ENCODE results near the gene RAPGEF1. TPM values are rescaled to one million over a fixed set of nuclear protein-coding genes. Genes with fewer than 3 reads are reported as not detected.

Gene RAPGEF1
- total and polyA plus RNA-seq, 7 experiments from 2014 or later = 1.2 to 181 (median 84.8) TPM

- H3K36me3 Mint-ChIP-seq = peaks cover 0 to 26% (median 10%) of the 10 kb centered on the region in 5 donors
- H3K27me3 Mint-ChIP-seq = no peaks in the 10 kb centered on the region
- no peak overlapping the region for H3K27ac Mint-ChIP-seq
- POLR2A ChIA-PET = no interaction called here
- DNase-seq (no peak), ATAC-seq (no peak)
- CTCF ChIA-PET = no interaction called here
- H3K9me3 Mint-ChIP-seq = no peaks in the 10 kb centered on the region
- H3K27ac ChIP-seq (ENCODE audit: low read depth, low read length) = no peak overlapping the region
- peaks cover 16 to 20% of the 10 kb centered on the region in 2 donors for H3K4me1 ChIP-seq (ENCODE audit: control insufficient read depth in 2 of 2, insufficient read depth in 2 of 2, low read length in 2 of 2)
- no peak overlapping the region for H3K4me3 ChIP-seq (ENCODE audit: low read length)
- H3K9me3 ChIP-seq (ENCODE audit: control insufficient read depth in 2 of 3, low read length in 3 of 3) = no peaks in the 10 kb centered on the region
- peaks cover 15 to 26% (median 24%) of the 10 kb centered on the region in 7 donors for H3K4me1 Mint-ChIP-seq
- H3K27me3 ChIP-seq (ENCODE audit: control insufficient read depth in 2 of 2, insufficient read depth in 2 of 2, low read length in 2 of 2) = no peaks in the 10 kb centered on the region
- H3K36me3 ChIP-seq (ENCODE audit: control insufficient read depth in 2 of 3, insufficient read depth in 3 of 3, low read length in 3 of 3) = peaks cover 5 to 23% (median 10%) of the 10 kb centered on the region in 3 experiments
- no peak overlapping the region for H3K4me3 Mint-ChIP-seq
- intact Hi-C loops (cut with micrococcal nuclease) = loop anchor here in 1 of 2 donors (5.0 kb wide), 1 partner anchor 73 kb away; the partner anchor contains the start of gene POMT1
Observed at GRCh38 chr9:131574730-131575640, 164.9 kb downstream of the RAPGEF1 start.

GRCh38 chr9:131567910-131568309 lies 172.0 kb downstream of the RAPGEF1 start:
- no peaks in the 10 kb centered on the region for H3K27me3 Mint-ChIP-seq
- ChIA-PET CTCF (no interaction called here), POLR2A (no interaction called here)
- Histone ChIP-seq H3K4me1 (ENCODE audit: control insufficient read depth in 2 of 2, insufficient read depth in 2 of 2, low read length in 2 of 2) (no peaks in the 10 kb centered on the region), H3K27me3 (ENCODE audit: control insufficient read depth in 2 of 2, insufficient read depth in 2 of 2, low read length in 2 of 2) (no peaks in the 10 kb centered on the region), H3K36me3 (ENCODE audit: control insufficient read depth in 2 of 3, insufficient read depth in 3 of 3, low read length in 3 of 3) (peaks cover 0 to 5% (median 0%) of the 10 kb centered on the region in 3 experiments), H3K9me3 (ENCODE audit: control insufficient read depth in 2 of 3, low read length in 3 of 3) (no peaks in the 10 kb centered on the region), H3K27ac (ENCODE audit: low read depth, low read length) (no peak overlapping the region), H3K4me3 (ENCODE audit: low read length) (no peak overlapping the region)
- H3K27ac Mint-ChIP-seq = peak overlapping the region in 1 of 9 donors; percentile 15
- DNase-seq (no peak), ATAC-seq (no peak)
- peaks cover 0 to under 1% (median 0%) of the 10 kb centered on the region in 11 donors for H3K9me3 Mint-ChIP-seq
- no peak overlapping the region for H3K4me3 Mint-ChIP-seq
- peaks cover 0 to 6% (median 0%) of the 10 kb centered on the region in 7 donors for H3K4me1 Mint-ChIP-seq
- H3K36me3 Mint-ChIP-seq = peaks cover 0 to 33% (median 18%) of the 10 kb centered on the region in 5 donors
- intact Hi-C loops (cut with micrococcal nuclease) = no loop called here

GRCh38 chr9:131566158-131566557 lies 173.7 kb downstream of the RAPGEF1 start:
- no peak overlapping the region for H3K4me3 ChIP-seq (ENCODE audit: low read length)
- H3K4me1 Mint-ChIP-seq = peaks cover 0 to 6% (median 0%) of the 10 kb centered on the region in 7 donors
- H3K36me3 Mint-ChIP-seq = peaks cover 0 to 33% (median 15%) of the 10 kb centered on the region in 5 donors
- no peaks in the 10 kb centered on the region for H3K27me3 Mint-ChIP-seq
- H3K27me3 ChIP-seq (ENCODE audit: control insufficient read depth in 2 of 2, insufficient read depth in 2 of 2, low read length in 2 of 2) = no peaks in the 10 kb centered on the region
- H3K27ac ChIP-seq (ENCODE audit: low read depth, low read length) = no peak overlapping the region
- H3K4me1 ChIP-seq (ENCODE audit: control insufficient read depth in 2 of 2, insufficient read depth in 2 of 2, low read length in 2 of 2) = no peaks in the 10 kb centered on the region
- H3K27ac Mint-ChIP-seq = no peak overlapping the region
- intact Hi-C loops (cut with micrococcal nuclease) = no loop called here
- DNase-seq (no peak), ATAC-seq (no peak)
- H3K9me3 Mint-ChIP-seq = peaks cover 0 to 5% (median 0%) of the 10 kb centered on the region in 11 donors
- POLR2A ChIA-PET = no interaction called here
- H3K36me3 ChIP-seq (ENCODE audit: control insufficient read depth in 2 of 3, insufficient read depth in 3 of 3, low read length in 3 of 3) = no peaks in the 10 kb centered on the region
- no peaks in the 10 kb centered on the region for H3K9me3 ChIP-seq (ENCODE audit: control insufficient read depth in 2 of 3, low read length in 3 of 3)
- no peak overlapping the region for H3K4me3 Mint-ChIP-seq
- CTCF ChIA-PET = interaction anchor here (0.6 kb wide), 1 partner anchor 138 kb away, joined by 3 read pairs; no protein-coding TSS in a partner anchor

GRCh38 chr9:131565369-131565768 lies 174.5 kb downstream of the RAPGEF1 start:
- no peak overlapping the region for H3K27ac Mint-ChIP-seq
- Histone ChIP-seq H3K27me3 (ENCODE audit: control insufficient read depth in 2 of 2, insufficient read depth in 2 of 2, low read length in 2 of 2) (no peaks in the 10 kb centered on the region), H3K9me3 (ENCODE audit: control insufficient read depth in 2 of 3, low read length in 3 of 3) (no peaks in the 10 kb centered on the region), H3K4me3 (ENCODE audit: low read length) (no peak overlapping the region), H3K36me3 (ENCODE audit: control insufficient read depth in 2 of 3, insufficient read depth in 3 of 3, low read length in 3 of 3) (no peaks in the 10 kb centered on the region), H3K27ac (ENCODE audit: low read depth, low read length) (no peak overlapping the region), H3K4me1 (ENCODE audit: control insufficient read depth in 2 of 2, insufficient read depth in 2 of 2, low read length in 2 of 2) (no peaks in the 10 kb centered on the region)
- no peaks in the 10 kb centered on the region for H3K27me3 Mint-ChIP-seq
- ChIA-PET POLR2A (no interaction called here), CTCF (no interaction called here)
- H3K9me3 Mint-ChIP-seq = peaks cover 0 to 5% (median 0%) of the 10 kb centered on the region in 11 donors
- ATAC-seq (no peak), DNase-seq (no peak)
- H3K36me3 Mint-ChIP-seq = peaks cover 0 to 36% (median 13%) of the 10 kb centered on the region in 5 donors
- H3K4me1 Mint-ChIP-seq = peaks cover 0 to 6% (median 0%) of the 10 kb centered on the region in 7 donors
- no peak overlapping the region for H3K4me3 Mint-ChIP-seq
- intact Hi-C loops (cut with micrococcal nuclease) = no loop called here

- H3K4me1 ChIP-seq (ENCODE audit: control insufficient read depth in 2 of 2, insufficient read depth in 2 of 2, low read length in 2 of 2) = no peaks in the 10 kb centered on the region
- H3K9me3 ChIP-seq (ENCODE audit: control insufficient read depth in 2 of 3, low read length in 3 of 3) = no peaks in the 10 kb centered on the region
- ChIA-PET POLR2A (interaction anchor here (0.5 kb wide), 1 partner anchor 208 kb away, joined by 3 read pairs; no protein-coding TSS in a partner anchor), CTCF (interaction anchor here (0.6 to 1.3 kb wide), 4 partner anchors 23 to 212 kb away, joined by 3 to 6 read pairs (median 4); no protein-coding TSS in a partner anchor)
- no peak overlapping the region for H3K4me3 Mint-ChIP-seq
- H3K36me3 Mint-ChIP-seq = peaks cover 0 to 25% (median 0%) of the 10 kb centered on the region in 5 donors
- H3K27ac Mint-ChIP-seq = peak overlapping the region in 2 of 9 donors; percentile 52 to 60
- no peaks in the 10 kb centered on the region for H3K27me3 ChIP-seq (ENCODE audit: control insufficient read depth in 2 of 2, insufficient read depth in 2 of 2, low read length in 2 of 2)
- ATAC-seq = no peak
- intact Hi-C loops (cut with micrococcal nuclease) = no loop called here
- no peaks in the 10 kb centered on the region for H3K27me3 Mint-ChIP-seq
- peaks cover 0 to 5% (median 0%) of the 10 kb centered on the region in 11 donors for H3K9me3 Mint-ChIP-seq
- DNase-seq = no peak
- no peak overlapping the region for H3K4me3 ChIP-seq (ENCODE audit: low read length)
- no peaks in the 10 kb centered on the region for H3K36me3 ChIP-seq (ENCODE audit: control insufficient read depth in 2 of 3, insufficient read depth in 3 of 3, low read length in 3 of 3)
- H3K4me1 Mint-ChIP-seq = peaks cover 0 to 6% (median 0%) of the 10 kb centered on the region in 7 donors
- no peak overlapping the region for H3K27ac ChIP-seq (ENCODE audit: low read depth, low read length)
Observed at GRCh38 chr9:131562032-131562959, 177.6 kb downstream of the RAPGEF1 start.

- peak in 1 of 9 donors; percentile 20 for DNase-seq
- H3K4me3 Mint-ChIP-seq = no peak overlapping the region
- POLR2A ChIA-PET = interaction anchor here (0.7 to 0.8 kb wide), 3 partner anchors 29 to 206 kb away, joined by 3 to 4 read pairs (median 3); no protein-coding TSS in a partner anchor
Observed at GRCh38 chr9:131559421-131560000, 180.4 kb downstream of the RAPGEF1 start.

More at GRCh38 chr9:131559421-131560000, 180.4 kb downstream of the RAPGEF1 start:
- H3K27me3 ChIP-seq (ENCODE audit: control insufficient read depth in 2 of 2, insufficient read depth in 2 of 2, low read length in 2 of 2) = no peaks in the 10 kb centered on the region
- Mint-ChIP-seq H3K36me3 (peaks cover 0 to 23% (median 0%) of the 10 kb centered on the region in 5 donors), H3K27ac (no peak overlapping the region), H3K4me1 (peaks cover 0 to 6% (median 3%) of the 10 kb centered on the region in 7 donors), H3K9me3 (peaks cover 0 to 8% (median 0%) of the 10 kb centered on the region in 11 donors), H3K27me3 (peaks cover 10 to 22% (median 17%) of the 10 kb centered on the region in 5 donors)
- H3K36me3 ChIP-seq (ENCODE audit: control insufficient read depth in 2 of 3, insufficient read depth in 3 of 3, low read length in 3 of 3) = no peaks in the 10 kb centered on the region
- no peak overlapping the region for H3K27ac ChIP-seq (ENCODE audit: low read depth, low read length)
- CTCF ChIA-PET = interaction anchor here (0.6 to 1.8 kb wide), 8 partner anchors 13 to 210 kb away, joined by 3 to 10 read pairs (median 4); partner anchors contain the start of gene PRRT1B
- no peak overlapping the region for H3K4me3 ChIP-seq (ENCODE audit: low read length)
- H3K4me1 ChIP-seq (ENCODE audit: control insufficient read depth in 2 of 2, insufficient read depth in 2 of 2, low read length in 2 of 2) = no peaks in the 10 kb centered on the region
- ATAC-seq = no peak
- intact Hi-C loops (cut with micrococcal nuclease) = loop anchor here in 1 of 2 donors (1.0 kb wide), 1 partner anchor 209 kb away; no protein-coding TSS in a partner anchor
- H3K9me3 ChIP-seq (ENCODE audit: control insufficient read depth in 2 of 3, low read length in 3 of 3) = no peaks in the 10 kb centered on the region

All from naive thymus-derived CD4-positive, alpha-beta T cell (primary cell).